GM12875 (cell line): ENCODE results near the gene ABHD11.

Experiments
- H3K4me3 ChIP-seq: one replicate; pipeline ENCODE4 v1.5.1; 2011; ENCODE audit warnings: low read depth, low read length, control low read depth
- CTCF ChIP-seq: IDR thresholded peaks from 2 replicates; pipeline ENCODE4 v1.5.1; 2011; ENCODE audit warnings: low read depth, mild to moderate bottlenecking, control low read depth, inconsistent platforms, low read length, moderate library complexity, borderline replicate concordance; ENCODE audit not compliant: insufficient read depth

Gene ABHD11

GRCh38 chr7:73741600-73741999 is 3.0 kb upstream of the ABHD11 start:
- TF ChIP-seq CTCF, result no peak
- no peak overlapping the region for H3K4me3 ChIP-seq

GRCh38 chr7:73740771-73741170 is 2.2 kb upstream of the ABHD11 start:
- TF ChIP-seq CTCF, result no peak
- H3K4me3 ChIP-seq, result no peak overlapping the region

- TF ChIP-seq CTCF, result no peak
These were observed 1.6 kb upstream of the ABHD11 start for GRCh38 chr7:73740212-73740611.

GRCh38 chr7:73739387-73739767 is 775 bp upstream of the ABHD11 start:
- peak overlapping the region; percentile 62 for H3K4me3 ChIP-seq
- TF ChIP-seq CTCF, result no peak

More at GRCh38 chr7:73740212-73740611, 1.6 kb upstream of the ABHD11 start:
- no peak overlapping the region for H3K4me3 ChIP-seq

GRCh38 chr7:73738220-73738611 is 386 bp downstream of the ABHD11 start:
- peak overlapping the region; percentile 81 for H3K4me3 ChIP-seq
- TF ChIP-seq CTCF, result no peak

- no peak for TF ChIP-seq CTCF
- H3K4me3 ChIP-seq, result peak overlapping the region; percentile 81
These were observed 947 bp downstream of the ABHD11 start for GRCh38 chr7:73737491-73738219.

- TF ChIP-seq CTCF, result no peak
- H3K4me3 ChIP-seq, result no peak overlapping the region
These were observed 1.7 kb downstream of the ABHD11 start for GRCh38 chr7:73736885-73737284.
